ENCODE data around the gene NPAT. TPM values are rescaled to one million over a fixed set of nuclear protein-coding genes. Genes with fewer than 3 reads are reported as not detected.

The NPAT gene
- total RNA-seq, 2 donors from 2014 or later: 10.5 to 13.0 TPM

GRCh38 chr11:108221911-108222573, 396 bp downstream of the NPAT start:
- intact Hi-C loops (cut with DNase I, micrococcal nuclease): no loop called here
- ATAC-seq: no peak
- DNase-seq: no peak

DNA sequence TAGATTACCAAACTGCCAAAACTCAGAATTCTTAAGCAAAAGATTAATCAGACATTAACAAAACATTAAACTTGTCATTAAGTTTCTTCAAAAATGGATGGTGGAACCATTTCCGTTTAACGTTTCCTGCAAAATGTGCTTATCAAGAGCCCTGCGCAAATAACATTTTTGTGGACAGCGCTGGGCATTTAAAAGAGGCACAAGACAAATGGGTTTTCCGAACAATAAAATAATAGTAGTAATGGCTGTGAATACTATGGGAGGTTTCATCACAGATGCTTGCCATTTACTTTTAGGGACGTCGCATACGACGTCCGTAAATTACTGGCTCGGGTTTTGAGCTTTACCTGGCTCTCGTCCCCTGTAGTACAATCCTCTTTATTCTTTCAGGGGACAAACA, 1.1 kb downstream of the NPAT start:
- ATAC-seq (no peak), DNase-seq (no peak)
- intact Hi-C loops (cut with DNase I, micrococcal nuclease): no loop called here

GRCh38 chr11:108220721-108221336, 1.6 kb downstream of the NPAT start:
- no peak for ATAC-seq
- intact Hi-C loops (cut with DNase I, micrococcal nuclease): no loop called here
- no peak for DNase-seq

- intact Hi-C loops (cut with DNase I, micrococcal nuclease): no loop called here
- no peak for ATAC-seq
- DNase-seq: no peak
Observed at GRCh38 chr11:108218912-108219783, 3.3 kb downstream of the NPAT start.

DNA sequence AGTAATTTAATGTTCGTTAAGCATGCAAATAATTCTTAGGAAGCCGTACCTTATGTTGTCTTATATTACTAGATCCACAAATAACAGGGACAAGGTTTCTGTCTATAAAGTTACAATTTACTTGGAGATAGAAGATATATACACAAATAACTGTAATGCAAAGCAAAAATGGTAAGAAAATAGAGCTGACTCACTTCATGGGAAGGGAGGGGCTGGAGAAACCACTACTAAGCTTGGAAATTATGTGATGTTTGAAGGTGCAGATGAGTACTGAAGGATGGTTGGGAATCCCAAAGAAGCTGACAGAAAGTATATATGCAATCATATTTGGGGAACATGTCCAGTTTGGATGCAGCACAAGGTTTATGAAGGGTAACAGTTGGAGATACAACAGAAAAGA, 4.0 kb downstream of the NPAT start:
- intact Hi-C loops (cut with DNase I, micrococcal nuclease): no loop called here
- ATAC-seq (no peak), DNase-seq (no peak)

GRCh38 chr11:108216988-108217387, 5.5 kb downstream of the NPAT start:
- DNase-seq (no peak), ATAC-seq (no peak)
- intact Hi-C loops (cut with DNase I, micrococcal nuclease): no loop called here

DNA sequence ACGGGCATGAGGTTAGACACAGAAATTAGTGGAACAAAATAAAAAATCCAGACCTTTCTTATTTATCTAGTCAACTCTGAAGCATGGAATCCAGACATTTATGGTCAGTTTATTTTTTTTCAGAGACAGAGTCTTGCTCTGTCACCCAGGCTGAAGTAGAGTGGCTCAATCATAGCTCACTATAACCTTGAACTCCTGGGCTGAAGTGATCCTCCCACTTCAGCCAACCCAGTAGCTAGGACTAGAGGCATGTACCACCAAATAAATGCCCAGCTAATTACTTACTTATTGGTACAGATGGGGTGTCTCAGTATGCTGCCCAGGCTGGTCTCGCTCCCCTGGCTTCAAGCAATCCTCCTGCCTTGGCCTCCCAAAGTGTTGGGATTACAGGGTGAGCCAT, 8.7 kb downstream of the NPAT start:
- DNase-seq: no peak
- intact Hi-C loops (cut with DNase I, micrococcal nuclease): no loop called here
- ATAC-seq: no peak

DNA sequence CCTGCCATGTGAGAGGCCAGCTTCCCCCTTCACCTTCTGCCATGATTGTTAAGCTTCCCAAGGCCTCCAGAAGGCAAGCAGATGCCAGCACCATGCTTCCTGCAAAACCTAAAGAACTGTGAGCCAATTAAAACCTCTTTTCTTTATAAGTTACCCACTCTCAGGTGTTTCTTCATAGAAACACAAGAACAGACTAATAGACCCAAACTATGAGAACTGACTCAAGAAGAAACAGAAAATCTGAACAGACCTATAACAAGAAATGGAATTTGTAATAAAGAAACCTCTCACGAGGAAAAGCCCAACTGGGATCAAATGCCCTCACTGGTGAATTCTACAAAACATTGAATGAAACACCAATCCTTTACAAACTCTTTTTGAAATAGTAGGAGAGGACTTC, 12.0 kb downstream of the NPAT start:
- no peak for ATAC-seq
- intact Hi-C loops (cut with DNase I, micrococcal nuclease): no loop called here

GRCh38 chr11:108207683-108208060, 14.8 kb downstream of the NPAT start:
- ATAC-seq: no peak

More for the DNA sequence above, 12.0 kb downstream of the NPAT start:
- no peak for DNase-seq

DNA sequence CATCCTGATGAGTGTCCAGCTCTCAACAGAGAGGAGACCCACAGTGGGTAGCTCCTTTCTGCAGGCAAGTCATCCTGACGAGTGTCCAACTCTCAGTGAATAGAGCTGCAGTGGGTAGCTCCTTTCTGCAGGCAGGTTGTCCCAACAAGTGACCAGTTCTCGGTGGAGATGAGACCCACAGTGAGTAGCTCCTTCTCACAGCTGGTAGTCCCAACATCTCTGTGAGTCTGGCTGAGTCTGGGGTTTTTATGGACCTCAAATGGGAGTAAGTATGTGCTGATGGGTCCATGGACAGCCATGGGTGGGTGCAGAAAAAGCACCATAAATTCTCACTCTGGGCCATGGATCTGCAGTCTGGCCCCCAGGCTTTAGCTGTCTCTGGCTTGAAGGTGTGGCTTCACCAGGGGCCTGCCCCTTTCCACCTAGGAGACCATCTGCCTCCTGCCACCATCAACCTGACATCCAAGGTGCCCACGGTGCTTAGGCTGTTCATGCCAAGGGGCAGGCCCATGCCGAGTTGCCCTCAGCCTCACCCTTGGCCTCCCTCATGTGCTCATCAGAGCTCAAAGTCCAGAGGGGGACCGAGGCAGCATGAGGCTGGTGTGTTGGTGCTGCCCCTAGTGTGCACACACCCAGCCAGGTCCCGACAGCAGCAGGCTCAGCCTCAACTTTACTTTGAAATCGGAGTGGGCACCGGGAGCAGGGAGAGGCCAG, 15.3 kb downstream of the NPAT start:
- intact Hi-C loops (cut with DNase I, micrococcal nuclease): no loop called here

More at GRCh38 chr11:108207683-108208060, 14.8 kb downstream of the NPAT start:
- intact Hi-C loops (cut with DNase I, micrococcal nuclease): no loop called here
- DNase-seq: no peak

GRCh38 chr11:108206171-108206570, 16.3 kb downstream of the NPAT start:
- DNase-seq (no peak), ATAC-seq (no peak)
- intact Hi-C loops (cut with DNase I, micrococcal nuclease): no loop called here

More for the DNA sequence above, 15.3 kb downstream of the NPAT start:
- DNase-seq (no peak), ATAC-seq (no peak)

GRCh38 chr11:108204929-108205499, 17.4 kb downstream of the NPAT start:
- intact Hi-C loops (cut with DNase I, micrococcal nuclease): no loop called here
- no peak for ATAC-seq
- DNase-seq: no peak

DNA sequence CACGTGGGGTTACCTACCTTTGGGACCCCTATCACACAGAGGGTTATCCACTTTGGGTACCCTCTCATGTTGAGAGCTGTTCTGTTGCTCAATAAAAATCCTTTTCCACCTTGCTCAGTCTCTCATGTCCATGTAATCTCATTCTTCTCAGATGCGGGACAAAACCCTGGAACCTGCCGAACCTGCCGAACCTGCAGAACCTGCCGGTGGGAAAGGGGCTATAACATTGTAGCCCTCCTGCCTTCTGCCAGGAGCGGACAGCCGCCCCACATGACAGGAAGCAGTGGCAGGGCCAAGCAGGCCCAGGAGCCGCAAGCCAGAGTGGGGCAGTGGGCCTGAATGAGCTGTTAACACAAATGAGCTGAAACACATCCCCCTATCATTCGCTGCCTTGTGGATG, 18.1 kb downstream of the NPAT start:
- DNase-seq (no peak), ATAC-seq (no peak)
- intact Hi-C loops (cut with DNase I, micrococcal nuclease): no loop called here

DNA sequence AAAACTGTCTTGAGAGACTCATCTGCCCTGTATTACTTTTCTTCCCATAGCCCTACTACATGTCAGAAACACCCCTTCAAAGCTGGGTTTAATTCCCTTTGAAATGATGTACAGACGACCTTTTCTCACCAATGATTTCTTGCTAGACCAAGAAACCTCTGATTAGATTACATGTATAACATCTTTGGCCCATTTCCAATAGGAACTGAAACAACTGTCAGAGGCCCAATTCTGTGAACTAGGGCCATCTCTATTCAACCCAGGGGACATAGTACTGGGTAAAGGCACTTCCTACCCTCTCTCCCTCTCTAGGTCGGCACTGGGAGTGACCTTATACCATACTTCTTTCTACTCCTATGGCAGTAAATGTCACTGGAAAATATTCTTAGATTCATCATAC, 19.4 kb downstream of the NPAT start:
- ATAC-seq: no peak
- no peak for DNase-seq
- intact Hi-C loops (cut with DNase I, micrococcal nuclease): no loop called here

GRCh38 chr11:108199446-108200321, 22.8 kb downstream of the NPAT start:
- DNase-seq (no peak), ATAC-seq (no peak)
- intact Hi-C loops (cut with DNase I, micrococcal nuclease): no loop called here

GRCh38 chr11:108198833-108199232, 23.6 kb downstream of the NPAT start:
- intact Hi-C loops (cut with DNase I, micrococcal nuclease): no loop called here
- DNase-seq: no peak
- ATAC-seq: no peak

GRCh38 chr11:108197351-108197750, 25.1 kb downstream of the NPAT start:
- ATAC-seq: no peak
- intact Hi-C loops (cut with DNase I, micrococcal nuclease): no loop called here
- no peak for DNase-seq

- intact Hi-C loops (cut with DNase I, micrococcal nuclease): no loop called here
- no peak for ATAC-seq
Observed at GRCh38 chr11:108196901-108197300, 25.5 kb downstream of the NPAT start.

More at GRCh38 chr11:108196901-108197300, 25.5 kb downstream of the NPAT start:
- DNase-seq: no peak
